Uterus (tissue), 2 donors: ENCODE data around the gene TUBG2.

ENCODE experiments used
- POLR2A ChIP-seq, 2 donors: fragments of 450-650 bp; IDR thresholded peaks; one replicate each; pipeline ENCODE4 v1.6.1; 2016; ENCODE audit warnings: antibody characterized with exemption in 2 of 2, mild to moderate bottlenecking in 1 of 2, moderate library complexity in 1 of 2
- TF ChIP-seq, protein P1 (sequence below), 4 experiments: fragments of 200-600 bp in 2 of 4; fragments of 450-650 bp in 2 of 4; sonication (generic) in 2 of 4; IDR thresholded peaks; one replicate each; pipeline ENCODE4 v1.5.1; 2016 to 2019; ENCODE audit warnings: antibody characterized with exemption in 4 of 4, mild to moderate bottlenecking in 2 of 4, moderate library complexity in 1 of 4

DNA sequence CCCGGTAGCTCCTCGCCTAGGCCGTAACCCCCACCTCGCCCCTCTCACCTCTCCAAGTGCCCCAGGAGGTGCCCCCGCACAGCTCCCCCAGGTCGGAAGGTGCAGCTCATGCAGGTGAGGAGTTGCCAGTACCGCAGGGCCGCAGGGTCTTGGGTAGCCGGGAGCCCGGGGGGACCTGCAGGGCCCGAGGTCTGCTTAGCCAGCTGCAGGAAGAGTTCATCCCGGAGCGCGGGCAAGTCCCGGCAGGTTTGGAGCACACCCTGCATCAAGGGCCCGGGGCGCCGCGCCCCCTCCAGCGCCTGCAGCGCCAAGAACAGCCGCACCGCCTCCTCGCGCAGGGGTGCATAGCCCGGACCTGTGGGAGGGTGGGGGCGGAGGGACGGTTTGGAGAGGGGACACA lies 13.0 kb downstream of the TUBG2 start:
- TF ChIP-seq, protein P1, sequence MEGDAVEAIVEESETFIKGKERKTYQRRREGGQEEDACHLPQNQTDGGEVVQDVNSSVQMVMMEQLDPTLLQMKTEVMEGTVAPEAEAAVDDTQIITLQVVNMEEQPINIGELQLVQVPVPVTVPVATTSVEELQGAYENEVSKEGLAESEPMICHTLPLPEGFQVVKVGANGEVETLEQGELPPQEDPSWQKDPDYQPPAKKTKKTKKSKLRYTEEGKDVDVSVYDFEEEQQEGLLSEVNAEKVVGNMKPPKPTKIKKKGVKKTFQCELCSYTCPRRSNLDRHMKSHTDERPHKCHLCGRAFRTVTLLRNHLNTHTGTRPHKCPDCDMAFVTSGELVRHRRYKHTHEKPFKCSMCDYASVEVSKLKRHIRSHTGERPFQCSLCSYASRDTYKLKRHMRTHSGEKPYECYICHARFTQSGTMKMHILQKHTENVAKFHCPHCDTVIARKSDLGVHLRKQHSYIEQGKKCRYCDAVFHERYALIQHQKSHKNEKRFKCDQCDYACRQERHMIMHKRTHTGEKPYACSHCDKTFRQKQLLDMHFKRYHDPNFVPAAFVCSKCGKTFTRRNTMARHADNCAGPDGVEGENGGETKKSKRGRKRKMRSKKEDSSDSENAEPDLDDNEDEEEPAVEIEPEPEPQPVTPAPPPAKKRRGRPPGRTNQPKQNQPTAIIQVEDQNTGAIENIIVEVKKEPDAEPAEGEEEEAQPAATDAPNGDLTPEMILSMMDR (IDR thresholded peaks at IDR 0.05) = no peak
- TF ChIP-seq POLR2A (IDR thresholded peaks at IDR 0.05) = no peak
